Measurements from ENCODE around the gene PREP. TPM values are rescaled to one million over a fixed set of nuclear protein-coding genes. Genes with fewer than 3 reads are reported as not detected.

Gene PREP
- polyA plus RNA-seq, 1 of the 3 experiments (the other 2 are of a cell fraction) = 20.9 TPM

GRCh38 chr6:105382496-105382895 lies 20.4 kb downstream of the PREP start:
- H3K79me2 ChIP-seq (ENCODE audit: insufficient read depth) = peaks cover 24% of the 10 kb centered on the region; the same call in 1 of the 2 replicates

GRCh38 chr6:105380634-105381033 lies 22.2 kb downstream of the PREP start:
- Histone ChIP-seq H3K9me3 (no peaks in the 10 kb centered on the region), H3K9ac (no peak overlapping the region), H3K4me2 (no peak overlapping the region), H3K27ac (ENCODE audit: low read depth in 2 of 2, low read length in 1 of 2) (no peak overlapping the region), H2AFZ (ENCODE audit: low read depth) (no peak overlapping the region), H3K4me3 (ENCODE audit: low read depth in 2 of 2, low read length in 1 of 2) (no peak overlapping the region), H3K9me2 (no peaks in the 10 kb centered on the region), H3F3A (replicated peaks; ENCODE audit: insufficient read depth) (no peaks in the 10 kb centered on the region), H3K27me3 (ENCODE audit: insufficient read depth) (no peaks in the 10 kb centered on the region), H3K36me3 (replicated peaks in 1 of 2; ENCODE audit: control insufficient read depth in 1 of 2, insufficient read depth in 2 of 2, low read length in 1 of 2) (peaks cover 10 to 20% of the 10 kb centered on the region in 2 experiments), H4K20me1 (ENCODE audit: insufficient read depth) (no peaks in the 10 kb centered on the region; the same call in 1 of the 2 replicates), H3K4me1 (ENCODE audit: control insufficient read depth in 1 of 2, insufficient read depth in 2 of 2, low read depth in 1 of 2, low read length in 1 of 2) (peaks cover 0 to 13% of the 10 kb centered on the region in 2 experiments; a peak in 2 of 4 replicates), H3K79me2 (ENCODE audit: insufficient read depth) (peaks cover 26% of the 10 kb centered on the region; the same call in 1 of the 2 replicates)
- 100% methylated on average over 2 of the region's 2 CpGs for WGBS (ENCODE audit: low lambda C conversion rate)
- DNase-seq = no peak
- CTCF ChIA-PET = interaction anchor here (0.6 to 1.5 kb wide), 5 partner anchors 8 to 1599 kb away, joined by 3 to 9 read pairs (median 3); no protein-coding TSS in a partner anchor
- POLR2A ChIA-PET = no interaction called here
- TF ChIP-seq NFIC (IDR thresholded peaks at IDR 0.05; ENCODE audit: borderline replicate concordance) (no peak), EP300 (IDR thresholded peaks at IDR 0.05; ENCODE audit: borderline replicate concordance in 1 of 2, low read depth in 1 of 2, low read length in 1 of 2) (no peak), FOXJ3 (CRISPR knock-in tag; IDR thresholded peaks at IDR 0.05) (no peak), CHD2 (IDR thresholded peaks at IDR 0.05; ENCODE audit: low read length, partially characterized antibody) (no peak), RXRA (IDR thresholded peaks at IDR 0.05; ENCODE audit: borderline replicate concordance, low read depth) (no peak), MAX (IDR thresholded peaks at IDR 0.05; ENCODE audit: low read depth) (no peak), MXI1 (IDR thresholded peaks at IDR 0.05; ENCODE audit: low read depth, low read length) (no peak), JUND (IDR thresholded peaks at IDR 0.05) (no peak), TEAD4 (IDR thresholded peaks at IDR 0.05; ENCODE audit: borderline replicate concordance, insufficient read depth) (no peak), RAD21 (IDR thresholded peaks at IDR 0.05; ENCODE audit: low read length) (no peak), MEF2A (IDR thresholded peaks at IDR 0.05; ENCODE audit: borderline replicate concordance, low read depth) (no peak), CTCF (IDR thresholded peaks at IDR 0.05) (no peak), GABPA (IDR thresholded peaks at IDR 0.05; ENCODE audit: low read depth) (no peak), RCOR1 (IDR thresholded peaks at IDR 0.05; ENCODE audit: low read length) (no peak), ELF1 (IDR thresholded peaks at IDR 0.05) (no peak), ZBTB33 (IDR thresholded peaks at IDR 0.05; ENCODE audit: borderline replicate concordance, low read depth) (no peak), EZH2phosphoT487 (IDR thresholded peaks at IDR 0.05; ENCODE audit: borderline replicate concordance, low read depth) (no peak), RFX5 (IDR thresholded peaks at IDR 0.05; ENCODE audit: low read length) (no peak), REST (IDR thresholded peaks at IDR 0.05; ENCODE audit: low read depth, low read length) (no peak)

More at GRCh38 chr6:105382496-105382895, 20.4 kb downstream of the PREP start:
- Histone ChIP-seq H3K4me1 (ENCODE audit: control insufficient read depth in 1 of 2, insufficient read depth in 2 of 2, low read depth in 1 of 2, low read length in 1 of 2) (peaks cover 0 to 13% of the 10 kb centered on the region in 2 experiments; a peak in 2 of 4 replicates), H3K27me3 (ENCODE audit: insufficient read depth) (no peaks in the 10 kb centered on the region), H3K36me3 (replicated peaks in 1 of 2; ENCODE audit: control insufficient read depth in 1 of 2, insufficient read depth in 2 of 2, low read length in 1 of 2) (peaks cover 8 to 10% of the 10 kb centered on the region in 2 experiments), H3K4me3 (ENCODE audit: low read depth in 2 of 2, low read length in 1 of 2) (no peak overlapping the region), H3K9me2 (no peaks in the 10 kb centered on the region), H3K27ac (ENCODE audit: low read depth in 2 of 2, low read length in 1 of 2) (no peak overlapping the region), H3K4me2 (no peak overlapping the region), H3F3A (replicated peaks; ENCODE audit: insufficient read depth) (no peaks in the 10 kb centered on the region), H2AFZ (ENCODE audit: low read depth) (no peak overlapping the region), H3K9ac (no peak overlapping the region), H4K20me1 (ENCODE audit: insufficient read depth) (no peaks in the 10 kb centered on the region; the same call in 1 of the 2 replicates), H3K9me3 (no peaks in the 10 kb centered on the region)
- POLR2A ChIA-PET = interaction anchor here (0.6 kb wide), 1 partner anchor 19 kb away, joined by 5 read pairs; no protein-coding TSS in a partner anchor
- no peak for TF ChIP-seq MAX (IDR thresholded peaks at IDR 0.05; ENCODE audit: low read depth)
- DNase-seq = no peak
- CTCF ChIA-PET = interaction anchor here (1.0 to 1.2 kb wide), 3 partner anchors 19 to 294 kb away, joined by 3 to 5 read pairs (median 4); partner anchors contain the start of gene PREP
- 61% methylated on average over 2 of the region's 2 CpGs for WGBS (ENCODE audit: low lambda C conversion rate)

Data from SK-N-SH (cell line).